Measurements from ENCODE around the gene SIPA1L2.

- TF ChIP-seq CTCF (IDR thresholded peaks at IDR 0.05; ENCODE audit: insufficient read depth, low read depth, low read length), result no peak
- TF ChIP-seq EZH2 (IDR thresholded peaks at IDR 0.05; ENCODE audit: insufficient read depth, low read length), result no peak
Measured at GRCh38 chr1:232581932-232582331, 48.0 kb downstream of the SIPA1L2 start.
